ENCODE results near the gene AHI1.

- TF ChIP-seq CTCF (conservative IDR thresholded peaks at IDR 0.05 in 1 of 2, IDR thresholded peaks at IDR 0.05 in 1 of 2; ENCODE audit: low read depth in 1 of 2, low read length in 2 of 2) = no peak
- TF ChIP-seq EZH2 (IDR thresholded peaks at IDR 0.05; ENCODE audit: low read length, missing control alignments) = no peak
These were observed 17.9 kb downstream of the AHI1 start for GRCh38 chr6:135479601-135480000.
